Measurements from ENCODE around the gene ENPP6. TPM values are rescaled to one million over a fixed set of nuclear protein-coding genes. Genes with fewer than 3 reads are reported as not detected.

ENPP6 gene
- polyA plus RNA-seq, 1 donor from 2014 or later: not detected

GRCh38 chr4:184111233-184111832 lies 106.3 kb downstream of the ENPP6 start:
- Histone ChIP-seq H3K9me3 (ENCODE audit: low read length) (no peaks in the 10 kb centered on the region), H3K27ac (ENCODE audit: low read length) (no peak overlapping the region), H3K4me2 (ENCODE audit: low read length) (no peak overlapping the region), H3F3A (ENCODE audit: insufficient read depth, low read length, poor library complexity, severe bottlenecking) (no peaks in the 10 kb centered on the region), H3K4me3 (ENCODE audit: low read length) (no peak overlapping the region), H3K79me2 (replicated peaks; ENCODE audit: insufficient read depth, low read length) (no peaks in the 10 kb centered on the region), H3K27me3 (ENCODE audit: insufficient read depth, low read depth, low read length) (no peaks in the 10 kb centered on the region), H2AFZ (ENCODE audit: low read depth, low read length) (no peak overlapping the region), H3K9me2 (ENCODE audit: insufficient read depth, low read length) (no peaks in the 10 kb centered on the region), H4K20me1 (ENCODE audit: insufficient read depth) (no peaks in the 10 kb centered on the region), H3K36me3 (ENCODE audit: insufficient read depth, low read length) (no peaks in the 10 kb centered on the region), H3K9ac (ENCODE audit: low read length) (no peak overlapping the region)
- no peak for TF ChIP-seq SMC3 (conservative IDR thresholded peaks at IDR 0.05; ENCODE audit: poor library complexity)
- TF ChIP-seq TAF1 (IDR thresholded peaks at IDR 0.05; ENCODE audit: low read depth): no peak
- TF ChIP-seq MXI1 (conservative IDR thresholded peaks at IDR 0.05; ENCODE audit: poor library complexity, severe bottlenecking): no peak
- no peak for TF ChIP-seq RAD21 (conservative IDR thresholded peaks at IDR 0.05)
- TF ChIP-seq EZH2 (IDR thresholded peaks at IDR 0.05; ENCODE audit: borderline replicate concordance, insufficient read depth, low read length, poor library complexity, severe bottlenecking): no peak
- no peak for TF ChIP-seq CTCF (IDR thresholded peaks at IDR 0.05; ENCODE audit: poor library complexity, severe bottlenecking)
- TF ChIP-seq REST (IDR thresholded peaks at IDR 0.05; ENCODE audit: borderline replicate concordance): no peak
- TF ChIP-seq POLR2AphosphoS5 (IDR thresholded peaks at IDR 0.05): no peak
- TF ChIP-seq EP300 (conservative IDR thresholded peaks at IDR 0.05; ENCODE audit: poor library complexity, severe bottlenecking): no peak

GRCh38 chr4:184110452-184111224 lies 107.0 kb downstream of the ENPP6 start:
- H3K4me3 ChIP-seq (ENCODE audit: low read length): no peak overlapping the region
- no peak for TF ChIP-seq POLR2AphosphoS5 (IDR thresholded peaks at IDR 0.05)
- no peak for TF ChIP-seq MXI1 (conservative IDR thresholded peaks at IDR 0.05; ENCODE audit: poor library complexity, severe bottlenecking)
- no peak for TF ChIP-seq REST (IDR thresholded peaks at IDR 0.05; ENCODE audit: borderline replicate concordance)
- H3F3A ChIP-seq (ENCODE audit: insufficient read depth, low read length, poor library complexity, severe bottlenecking): no peaks in the 10 kb centered on the region
- H3K27ac ChIP-seq (ENCODE audit: low read length): no peak overlapping the region
- no peaks in the 10 kb centered on the region for H3K36me3 ChIP-seq (ENCODE audit: insufficient read depth, low read length)
- H3K79me2 ChIP-seq (replicated peaks; ENCODE audit: insufficient read depth, low read length): no peaks in the 10 kb centered on the region
- no peaks in the 10 kb centered on the region for H3K9me3 ChIP-seq (ENCODE audit: low read length)
- no peak overlapping the region for H2AFZ ChIP-seq (ENCODE audit: low read depth, low read length)
- H4K20me1 ChIP-seq (ENCODE audit: insufficient read depth): no peaks in the 10 kb centered on the region
- no peaks in the 10 kb centered on the region for H3K27me3 ChIP-seq (ENCODE audit: insufficient read depth, low read depth, low read length)
- H3K4me2 ChIP-seq (ENCODE audit: low read length): no peak overlapping the region
- no peak overlapping the region for H3K9ac ChIP-seq (ENCODE audit: low read length)
- H3K9me2 ChIP-seq (ENCODE audit: insufficient read depth, low read length): no peaks in the 10 kb centered on the region

All from neural cell (in vitro differentiated cells).